K562 (cell line): ENCODE data around the gene CPSF4L. TPM values are rescaled to one million over a fixed set of nuclear protein-coding genes. Genes with fewer than 3 reads are reported as not detected.

ENCODE experiments used
- ATAC-seq: fragments of 200-7000 bp; cut with Tn5 transposase; 3 replicates; pipeline ENCODE4 v1.9.1; 2020; ENCODE audit warnings: moderate library complexity
- BruUV-seq: library from RNA; stranded (reverse); fragments of 400-500 nt; replicated peaks from 2 replicates; lab custom pipeline; 2021; lab: Mats Ljungman, UMichigan
- CTCF ChIA-PET: fragments of 300-600 bp; formaldehyde crosslinking; extraction: SDS; loops from one replicate; lab custom pipeline; 2021; ENCODE audit warnings: low intra/inter-chr PET ratio; lab: Yijun Ruan, JAX
- POLR2A ChIA-PET: fragments of 300-600, 350-650 bp; sonication (Branson Sonifier 250); formaldehyde crosslinking; extraction: SDS; loops from one replicate; lab custom pipeline; 2021; ENCODE audit warnings: antibody characterized with exemption, inconsistent platforms; lab: Yijun Ruan, JAX
- DNase-seq, 4 experiments: peaks; one replicate each; pipeline versions ENCODE4 v3.0.0 to v3.0.0-alpha.2; 2011 to 2018; ENCODE audit warnings: low spot score in 3 of 4, mixed read lengths in 3 of 4; ENCODE audit errors: extremely low read depth in 1 of 4
- FAIRE-seq: peaks from 2 replicates; lab custom pipeline; 2011; peaks lifted over from hg19 to GRCh38; lab: Jason Lieb, UNC
- H2AFZ ChIP-seq: 2 replicates; pipeline ENCODE4 v1.6.0; 2011; ENCODE audit warnings: low read depth, low read length, control low read depth, inconsistent platforms
- H3K27ac ChIP-seq: fragments of 200-600 bp; 3 replicates; pipeline ENCODE4 v1.8.0; 2011; ENCODE audit warnings: low read depth, mild to moderate bottlenecking, control low read depth, inconsistent platforms, low read length, moderate library complexity, mixed read lengths; ENCODE audit errors: extremely low read depth
- H3K27me3 ChIP-seq, 2 experiments: fragments of 300-600 bp in 1 of 2; 2 replicates in 1 of 2; 3 replicates in 1 of 2; pipeline versions ENCODE4 v1.6.0 to v1.8.0; 2011; ENCODE audit warnings: inconsistent platforms in 2 of 2, low read length in 2 of 2, mild to moderate bottlenecking in 1 of 2, mixed read lengths in 1 of 2, moderate library complexity in 1 of 2; ENCODE audit not compliant: control insufficient read depth in 2 of 2, insufficient read depth in 2 of 2
- H3K36me3 ChIP-seq: fragments of 300-600 bp; 3 replicates; pipeline ENCODE4 v1.8.0; 2011; ENCODE audit warnings: mild to moderate bottlenecking, low read length, inconsistent platforms; ENCODE audit not compliant: control insufficient read depth, insufficient read depth
- H3K4me1 ChIP-seq, 2 experiments: fragments of 200-600 bp in 1 of 2; replicated peaks in 1 of 2; 2 replicates in 1 of 2; 3 replicates in 1 of 2; pipeline versions ENCODE4 v1.5.1 to v1.8.0; 2011; ENCODE audit warnings: inconsistent platforms in 2 of 2, low read length in 2 of 2, mild to moderate bottlenecking in 1 of 2, mixed read lengths in 1 of 2, moderate library complexity in 1 of 2; ENCODE audit not compliant: control insufficient read depth in 2 of 2, insufficient read depth in 2 of 2
- H3K4me2 ChIP-seq: 2 replicates; pipeline ENCODE4 v1.6.1; 2011; ENCODE audit warnings: low read length, control low read depth, inconsistent platforms, mixed read lengths; ENCODE audit not compliant: insufficient read depth
- H3K4me3 ChIP-seq: fragments of 200-600 bp; sonication (generic), shearing (Covaris generic); 2 replicates; pipeline ENCODE4 v1.5.1; 2016; ENCODE audit warnings: control low read depth, inconsistent platforms
- H3K79me2 ChIP-seq: fragments of 200-600 bp; 3 replicates; pipeline ENCODE4 v1.8.0; 2011; ENCODE audit warnings: low read length, inconsistent platforms; ENCODE audit not compliant: control insufficient read depth, insufficient read depth
- H3K9ac ChIP-seq, 2 experiments: 2 replicates each; pipeline versions ENCODE4 v1.6.0 to v1.6.1; 2011; ENCODE audit warnings: low read depth in 2 of 2, low read length in 2 of 2, control low read depth in 1 of 2, inconsistent platforms in 1 of 2, mild to moderate bottlenecking in 1 of 2, mixed read lengths in 1 of 2; ENCODE audit not compliant: insufficient read depth in 1 of 2
- H3K9me1 ChIP-seq: one replicate; pipeline ENCODE4 v1.6.0; 2011; ENCODE audit warnings: inconsistent platforms, mild to moderate bottlenecking, low read length, moderate library complexity; ENCODE audit not compliant: control insufficient read depth, insufficient read depth
- H3K9me3 ChIP-seq: replicated peaks from 2 replicates; pipeline ENCODE4 v1.5.1; 2011; ENCODE audit warnings: low read depth, low read length, inconsistent platforms; ENCODE audit not compliant: control insufficient read depth, insufficient read depth
- H4K20me1 ChIP-seq: replicated peaks from 2 replicates; pipeline ENCODE4 v1.6.1; 2011; ENCODE audit warnings: low read length, inconsistent platforms, mixed read lengths; ENCODE audit not compliant: control insufficient read depth, insufficient read depth
- ARID3A ChIP-seq: IDR thresholded peaks from 2 replicates; pipeline ENCODE4 v1.6.1; 2012; ENCODE audit warnings: low read depth, low read length, improper control_type of control experiment, borderline replicate concordance
- ELF1 ChIP-seq: fragments of 200-800 bp; sonication (Bioruptor generic); IDR thresholded peaks from 2 replicates; pipeline ENCODE4 v1.6.1; 2016; ENCODE audit warnings: missing genetic modification characterization, missing compliant biosample characterization
- EP400 ChIP-seq: fragments of 450-650 bp; IDR thresholded peaks from 2 replicates; pipeline ENCODE4 v1.6.1; 2017; ENCODE audit warnings: antibody characterized with exemption, mild to moderate bottlenecking, moderate library complexity
- FOSL1 ChIP-seq: fragments of 200-800 bp; sonication (Bioruptor generic); conservative IDR thresholded peaks from 2 replicates; pipeline ENCODE4 v1.6.1; 2016; ENCODE audit warnings: missing genetic modification characterization, missing compliant biosample characterization
- MEIS2 ChIP-seq: fragments of 450-650 bp; IDR thresholded peaks from 2 replicates; pipeline ENCODE4 v1.6.1; 2014; ENCODE audit warnings: mild to moderate bottlenecking; ENCODE audit not compliant: partially characterized antibody
- MTA2 ChIP-seq: fragments of 450-650 bp; IDR thresholded peaks from 2 replicates; pipeline ENCODE4 v1.6.1; 2016; ENCODE audit warnings: low read depth
- NCOA1 ChIP-seq: fragments of 450-650 bp; IDR thresholded peaks from 2 replicates; pipeline ENCODE4 v1.6.1; 2016; ENCODE audit warnings: low read depth
- POLR2AphosphoS5 ChIP-seq: IDR thresholded peaks from 2 replicates; pipeline ENCODE4 v1.6.1; 2011; ENCODE audit warnings: mild to moderate bottlenecking, low read depth, low read length, moderate library complexity; ENCODE audit not compliant: control insufficient read depth, insufficient read depth
- RAD51 ChIP-seq: fragments of 450-650 bp; IDR thresholded peaks from 2 replicates; pipeline ENCODE4 v1.7.1; 2016; ENCODE audit warnings: low read depth, mild to moderate bottlenecking, borderline replicate concordance
- RBBP5 ChIP-seq: fragments of 200-600 bp; sonication (generic); IDR thresholded peaks from 2 replicates; pipeline ENCODE4 v1.6.1; 2012; ENCODE audit warnings: borderline replicate concordance, mild to moderate bottlenecking, low read length, control low read depth, inconsistent platforms; ENCODE audit not compliant: insufficient read depth, poor library complexity, severe bottlenecking
- THAP12 ChIP-seq: fragments of 250-450 bp; sonication (Bioruptor Pico); IDR thresholded peaks from 2 replicates; pipeline ENCODE4 v1.9.0; 2021; ENCODE audit warnings: mild to moderate bottlenecking, inconsistent platforms
- ZNF143 ChIP-seq: sonication (generic); formaldehyde crosslinking; IDR thresholded peaks from 2 replicates; pipeline ENCODE4 v1.9.0; 2022; ENCODE audit warnings: mild to moderate bottlenecking, missing genetic modification reagents
- ZSCAN32 ChIP-seq: fragments of 450-650 bp; formaldehyde crosslinking; IDR thresholded peaks from 2 replicates; pipeline ENCODE4 v1.4.0; 2020; ENCODE audit warnings: mild to moderate bottlenecking, moderate library complexity
- WGBS: fragments of 100-300 bp; shearing (Covaris generic); methylation state at CpG from one replicate; pipeline ENCODE4 v1.1.6; 2016; ENCODE audit warnings: low coverage, mixed read lengths; ENCODE audit not compliant: insufficient coverage; ENCODE audit errors: missing lambda C conversion rate; 5-methylcytosine and 5-hydroxymethylcytosine counted together
- in situ Hi-C: fragments of 300-500 bp; cut with MboI; formaldehyde crosslinking; loops from 4 replicates; pipeline ENCODE4 v1.15.0; 2018; ENCODE audit warnings: inconsistent platforms, mixed read lengths
- intact Hi-C: fragments of 100-400 bp; cut with micrococcal nuclease; formaldehyde crosslinking; loops from 2 replicates; pipeline ENCODE4 v1.14.2; 2022
- polyA plus RNA-seq, 8 experiments: library from polyadenylated mRNA; depleted of rRNA in 4 of 8; stranded (reverse) in 5 of 8; unstranded in 3 of 8; fragments of >200 nt; fragmentation: Nextera tagmentation in 2 of 8; fragmentation: Illumina TruSeq in 1 of 8; extraction: Ambion mirVana in 2 of 8; extraction: Trizol in 1 of 8; gene quantifications; 2 replicates each; pipeline versions ENCODE4 v1.2.1 to v1.2.3, GENCODE V29; 2011 to 2014; ENCODE audit warnings: inconsistent platforms in 1 of 8, missing spikeins in 1 of 8
- total RNA-seq, 7 experiments: library from RNA; depleted of rRNA in 6 of 7; stranded (reverse); fragments of >200 nt in 6 of 7; fragmentation: Illumina TruSeq in 2 of 7; extraction: Trizol in 2 of 7; gene quantifications; 2 replicates each; pipeline versions ENCODE4 v1.2.1 to v1.2.3, GENCODE V29; 2011 to 2021; ENCODE audit warnings: low replicate concordance in 1 of 7
- TF ChIP-seq, protein P1 (sequence below): sonication (generic); formaldehyde crosslinking; IDR thresholded peaks from 2 replicates; pipeline ENCODE4 v1.8.0; 2022; ENCODE audit warnings: missing genetic modification reagents, mild to moderate bottlenecking, moderate library complexity, borderline replicate concordance
- TF ChIP-seq, protein P2 (sequence below): sonication (generic); formaldehyde crosslinking; IDR thresholded peaks from 2 replicates; pipeline ENCODE4 v1.9.0; 2022; ENCODE audit warnings: mild to moderate bottlenecking, missing genetic modification reagents

CPSF4L gene
- total and polyA plus RNA-seq, 9 of the 15 experiments (the other 6 are each of a cell fraction or from before 2014, with no cell fraction given) = not detected

- Histone ChIP-seq H3K27ac (peak overlapping the region; percentile 89), H3K27me3 (no peaks in the 10 kb centered on the region), H3K9me3 (no peaks in the 10 kb centered on the region), H3K9ac (peak overlapping the region; percentile 76 to 93), H3K79me2 (peaks cover 79% of the 10 kb centered on the region), H4K20me1 (peaks cover 11% of the 10 kb centered on the region), H3K4me3 (peak overlapping the region; percentile 95), H3K9me1 (no peaks in the 10 kb centered on the region), H3K4me2 (peak overlapping the region; percentile 97), H3K36me3 (peaks cover 33% of the 10 kb centered on the region), H3K4me1 (peaks cover 19 to 31% of the 10 kb centered on the region in 2 experiments), H2AFZ (peak overlapping the region; percentile 90)
- DNase-seq = peak; percentile 96
- POLR2A ChIA-PET = interaction anchor here (0.5 to 2.3 kb wide), 19 partner anchors 9 to 973 kb away, joined by 3 to 10 read pairs (median 4); partner anchors contain the start of gene COG1
- intact Hi-C loops (loop anchor here (2.0 kb wide), 2 partner anchors 39 to 79 kb away; partner anchors contain the start of gene COG1), in situ Hi-C loops (no loop called here)
- CTCF ChIA-PET = interaction anchor here (0.8 kb wide), 1 partner anchor 44 kb away, joined by 3 read pairs; no protein-coding TSS in a partner anchor
- peak; percentile 85 for ATAC-seq
- WGBS = under 1% methylated on average over 47 of the region's 63 CpGs
- no TSS peak for BruUV-seq
- FAIRE-seq = peak; percentile 89
- peak; percentile 70; the same call in 1 of the 2 replicates for TF ChIP-seq THAP12 (CRISPR knock-in tag)
- 0 out of 2 replicates have a peak, but pooled peaks have one; percentile 21 for TF ChIP-seq FOSL1
- peak; percentile 67 for TF ChIP-seq ELF1
- TF ChIP-seq NCOA1 = peak; percentile 12; the same call in 1 of the 2 replicates
- TF ChIP-seq MTA2 = no peak
- no peak for TF ChIP-seq RAD51
- TF ChIP-seq POLR2AphosphoS5 = no peak
- TF ChIP-seq, protein P1, sequence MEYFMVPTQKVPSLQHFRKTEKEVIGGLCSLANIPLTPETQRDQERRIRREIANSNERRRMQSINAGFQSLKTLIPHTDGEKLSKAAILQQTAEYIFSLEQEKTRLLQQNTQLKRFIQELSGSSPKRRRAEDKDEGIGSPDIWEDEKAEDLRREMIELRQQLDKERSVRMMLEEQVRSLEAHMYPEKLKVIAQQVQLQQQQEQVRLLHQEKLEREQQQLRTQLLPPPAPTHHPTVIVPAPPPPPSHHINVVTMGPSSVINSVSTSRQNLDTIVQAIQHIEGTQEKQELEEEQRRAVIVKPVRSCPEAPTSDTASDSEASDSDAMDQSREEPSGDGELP (CRISPR knock-in tag) = peak; percentile 70
- TF ChIP-seq, protein P2, sequence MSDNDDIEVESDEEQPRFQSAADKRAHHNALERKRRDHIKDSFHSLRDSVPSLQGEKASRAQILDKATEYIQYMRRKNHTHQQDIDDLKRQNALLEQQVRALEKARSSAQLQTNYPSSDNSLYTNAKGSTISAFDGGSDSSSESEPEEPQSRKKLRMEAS (CRISPR knock-in tag) = peak; percentile 29; the same call in 1 of the 2 replicates
- TF ChIP-seq EP400 = peak; percentile 39; the same call in 1 of the 2 replicates
- peak; percentile 81 for TF ChIP-seq MEIS2
- TF ChIP-seq ZSCAN32 (CRISPR knock-in tag) = 0 out of 2 replicates have a peak, but pooled peaks have one; percentile 4
- TF ChIP-seq RBBP5 = peak; percentile 98
- TF ChIP-seq ZNF143 (CRISPR knock-in tag) = no peak
- no peak for TF ChIP-seq ARID3A
Measured at GRCh38 chr17:73231841-73232586, 29.7 kb downstream of the CPSF4L start.
